OCI-LY1 (cell line): ENCODE data around the gene ABCB4.

Source experiments
- EZH2 ChIP-seq: fragments of 200-600 bp; sonication (generic), shearing (Covaris generic); IDR thresholded peaks from 2 replicates; pipeline ENCODE4 v1.8.0; 2017; ENCODE audit warnings: borderline replicate concordance, mixed run types, mild to moderate bottlenecking, antibody characterized with exemption, low read length, moderate library complexity, mixed read lengths
- TF ChIP-seq, protein P1 (sequence below): fragments of 200-600 bp; sonication (generic), shearing (Covaris generic); IDR thresholded peaks from 2 replicates; pipeline ENCODE4 v1.5.1; 2017; ENCODE audit warnings: mild to moderate bottlenecking, antibody characterized with exemption, low read length, moderate library complexity, mixed read lengths

DNA sequence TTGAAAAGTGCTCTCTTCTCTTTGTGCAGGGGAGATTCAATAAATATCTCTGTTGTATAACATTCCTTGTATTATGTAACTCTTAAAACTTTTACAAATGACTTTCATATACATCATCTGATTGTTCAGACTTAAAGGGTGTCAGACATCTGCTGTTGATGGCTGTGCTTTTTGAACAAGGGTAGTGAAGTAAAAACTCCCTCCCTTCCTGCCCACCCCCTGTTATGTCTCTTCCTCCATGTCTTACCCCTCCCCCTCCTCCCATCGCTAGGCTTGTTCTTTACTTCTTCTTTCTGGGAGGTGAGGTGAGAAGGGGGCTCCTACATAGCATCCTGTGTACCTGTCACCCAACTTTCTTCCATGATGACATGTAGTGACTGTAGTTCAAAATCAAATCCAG, 23.4 kb upstream of the ABCB4 start:
- TF ChIP-seq, protein P1, sequence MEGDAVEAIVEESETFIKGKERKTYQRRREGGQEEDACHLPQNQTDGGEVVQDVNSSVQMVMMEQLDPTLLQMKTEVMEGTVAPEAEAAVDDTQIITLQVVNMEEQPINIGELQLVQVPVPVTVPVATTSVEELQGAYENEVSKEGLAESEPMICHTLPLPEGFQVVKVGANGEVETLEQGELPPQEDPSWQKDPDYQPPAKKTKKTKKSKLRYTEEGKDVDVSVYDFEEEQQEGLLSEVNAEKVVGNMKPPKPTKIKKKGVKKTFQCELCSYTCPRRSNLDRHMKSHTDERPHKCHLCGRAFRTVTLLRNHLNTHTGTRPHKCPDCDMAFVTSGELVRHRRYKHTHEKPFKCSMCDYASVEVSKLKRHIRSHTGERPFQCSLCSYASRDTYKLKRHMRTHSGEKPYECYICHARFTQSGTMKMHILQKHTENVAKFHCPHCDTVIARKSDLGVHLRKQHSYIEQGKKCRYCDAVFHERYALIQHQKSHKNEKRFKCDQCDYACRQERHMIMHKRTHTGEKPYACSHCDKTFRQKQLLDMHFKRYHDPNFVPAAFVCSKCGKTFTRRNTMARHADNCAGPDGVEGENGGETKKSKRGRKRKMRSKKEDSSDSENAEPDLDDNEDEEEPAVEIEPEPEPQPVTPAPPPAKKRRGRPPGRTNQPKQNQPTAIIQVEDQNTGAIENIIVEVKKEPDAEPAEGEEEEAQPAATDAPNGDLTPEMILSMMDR, result no peak
- no peak for TF ChIP-seq EZH2
